ENCODE data around the gene CASP8. TPM values are rescaled to one million over a fixed set of nuclear protein-coding genes. Genes with fewer than 3 reads are reported as not detected.
"Not testable (repeated sequence)": the region's sequence is repeated elsewhere in the genome, so short reads cannot be mapped to it uniquely, and the experiment has no call there.

CASP8 gene
- total and polyA plus RNA-seq, 9 donors: 5.5 to 11.5 (median 8.4) TPM

GRCh38 chr2:201290457-201291148 is 30.3 kb downstream of the CASP8 start:
- WGBS (ENCODE audit: insufficient coverage): 85% methylated on average over 13 of the region's 15 CpGs
- H3K4me1 ChIP-seq (ENCODE audit: control insufficient read depth, insufficient read depth, low read length); H3K27me3 ChIP-seq (ENCODE audit: control insufficient read depth, insufficient read depth, low read length); DNase-seq; H3K36me3 ChIP-seq (ENCODE audit: control insufficient read depth, insufficient read depth, low read length); H3K9me3 ChIP-seq (replicated peaks; ENCODE audit: control insufficient read depth, low read depth, low read length); H3K27ac ChIP-seq (ENCODE audit: low read length); H3K4me3 ChIP-seq (ENCODE audit: low read length): not testable (repeated sequence)

- no peaks in the 10 kb centered on the region for H3K36me3 ChIP-seq (ENCODE audit: control insufficient read depth, insufficient read depth, low read length)
- H3K27me3 ChIP-seq (ENCODE audit: control insufficient read depth, insufficient read depth, low read length): no peaks in the 10 kb centered on the region
- H3K4me1 ChIP-seq (ENCODE audit: control insufficient read depth, insufficient read depth, low read length): no peaks in the 10 kb centered on the region
- no peak overlapping the region for H3K4me3 ChIP-seq (ENCODE audit: low read length)
- DNase-seq: no peak
- 71% methylated on average over 1 of the region's 3 CpGs for WGBS (ENCODE audit: insufficient coverage)
- no peaks in the 10 kb centered on the region for H3K9me3 ChIP-seq (replicated peaks; ENCODE audit: control insufficient read depth, low read depth, low read length)
- H3K27ac ChIP-seq (ENCODE audit: low read length): no peak overlapping the region
Observed at GRCh38 chr2:201298462-201299052, 38.2 kb downstream of the CASP8 start.

GRCh38 chr2:201299929-201300328 is 39.6 kb downstream of the CASP8 start:
- H3K27me3 ChIP-seq (ENCODE audit: control insufficient read depth, insufficient read depth, low read length); H3K4me3 ChIP-seq (ENCODE audit: low read length); H3K27ac ChIP-seq (ENCODE audit: low read length); H3K4me1 ChIP-seq (ENCODE audit: control insufficient read depth, insufficient read depth, low read length); H3K9me3 ChIP-seq (replicated peaks; ENCODE audit: control insufficient read depth, low read depth, low read length); H3K36me3 ChIP-seq (ENCODE audit: control insufficient read depth, insufficient read depth, low read length); DNase-seq: not testable (repeated sequence)
- WGBS (ENCODE audit: insufficient coverage): 97% methylated on average over 5 of the region's 11 CpGs

GRCh38 chr2:201307876-201308275 is 47.5 kb downstream of the CASP8 start:
- Histone ChIP-seq H3K9me3 (replicated peaks; ENCODE audit: control insufficient read depth, low read depth, low read length) (no peaks in the 10 kb centered on the region), H3K27me3 (ENCODE audit: control insufficient read depth, insufficient read depth, low read length) (no peaks in the 10 kb centered on the region), H3K4me1 (ENCODE audit: control insufficient read depth, insufficient read depth, low read length) (no peaks in the 10 kb centered on the region), H3K4me3 (ENCODE audit: low read length) (no peak overlapping the region), H3K27ac (ENCODE audit: low read length) (no peak overlapping the region), H3K36me3 (ENCODE audit: control insufficient read depth, insufficient read depth, low read length) (peaks cover 4% of the 10 kb centered on the region)
- no peak for DNase-seq
- whole genome bisulfite sequencing (ENCODE audit: insufficient coverage): 100% methylated on average over 2 of the region's 3 CpGs

GRCh38 chr2:201308914-201309313 is 48.6 kb downstream of the CASP8 start:
- no peak overlapping the region for H3K27ac ChIP-seq (ENCODE audit: low read length)
- no peaks in the 10 kb centered on the region for H3K9me3 ChIP-seq (replicated peaks; ENCODE audit: control insufficient read depth, low read depth, low read length)
- no peak overlapping the region for H3K4me3 ChIP-seq (ENCODE audit: low read length)
- no CpG with 5 or more reads among the region's 3 CpGs for WGBS (ENCODE audit: insufficient coverage)
- H3K4me1 ChIP-seq (ENCODE audit: control insufficient read depth, insufficient read depth, low read length): no peaks in the 10 kb centered on the region
- H3K36me3 ChIP-seq (ENCODE audit: control insufficient read depth, insufficient read depth, low read length): peaks cover 4% of the 10 kb centered on the region
- H3K27me3 ChIP-seq (ENCODE audit: control insufficient read depth, insufficient read depth, low read length): no peaks in the 10 kb centered on the region
- no peak for DNase-seq

- Histone ChIP-seq H3K4me3 (ENCODE audit: low read length) (no peak overlapping the region), H3K4me1 (ENCODE audit: control insufficient read depth, insufficient read depth, low read length) (no peaks in the 10 kb centered on the region), H3K27me3 (ENCODE audit: control insufficient read depth, insufficient read depth, low read length) (no peaks in the 10 kb centered on the region), H3K36me3 (ENCODE audit: control insufficient read depth, insufficient read depth, low read length) (peaks cover 2% of the 10 kb centered on the region), H3K27ac (ENCODE audit: low read length) (no peak overlapping the region), H3K9me3 (replicated peaks; ENCODE audit: control insufficient read depth, low read depth, low read length) (no peaks in the 10 kb centered on the region)
- DNase-seq: no peak
- 86% methylated on average over 3 of the region's 5 CpGs for WGBS (ENCODE audit: insufficient coverage)
Observed at GRCh38 chr2:201313362-201313761, 53.0 kb downstream of the CASP8 start.

- peaks cover 18% of the 10 kb centered on the region for H3K9me3 ChIP-seq (replicated peaks; ENCODE audit: control insufficient read depth, low read depth, low read length)
- no peaks in the 10 kb centered on the region for H3K27me3 ChIP-seq (ENCODE audit: control insufficient read depth, insufficient read depth, low read length)
- DNase-seq: no peak
- no peak overlapping the region for H3K27ac ChIP-seq (ENCODE audit: low read length)
- H3K4me3 ChIP-seq (ENCODE audit: low read length): no peak overlapping the region
- H3K36me3 ChIP-seq (ENCODE audit: control insufficient read depth, insufficient read depth, low read length): no peaks in the 10 kb centered on the region
- no CpG with 5 or more reads among the region's 2 CpGs for WGBS (ENCODE audit: insufficient coverage)
- no peaks in the 10 kb centered on the region for H3K4me1 ChIP-seq (ENCODE audit: control insufficient read depth, insufficient read depth, low read length)
Observed at GRCh38 chr2:201319511-201319910, 59.2 kb downstream of the CASP8 start.

- Histone ChIP-seq H3K36me3 (ENCODE audit: control insufficient read depth, insufficient read depth, low read length) (no peaks in the 10 kb centered on the region), H3K4me1 (ENCODE audit: control insufficient read depth, insufficient read depth, low read length) (no peaks in the 10 kb centered on the region), H3K4me3 (ENCODE audit: low read length) (no peak overlapping the region), H3K27me3 (ENCODE audit: control insufficient read depth, insufficient read depth, low read length) (no peaks in the 10 kb centered on the region), H3K9me3 (replicated peaks; ENCODE audit: control insufficient read depth, low read depth, low read length) (peaks cover 18% of the 10 kb centered on the region), H3K27ac (ENCODE audit: low read length) (no peak overlapping the region)
- 70% methylated on average over 4 of the region's 4 CpGs for WGBS (ENCODE audit: insufficient coverage)
- no peak for DNase-seq
Observed at GRCh38 chr2:201320257-201320656, 59.9 kb downstream of the CASP8 start.

GRCh38 chr2:201320701-201321100 is 60.4 kb downstream of the CASP8 start:
- Histone ChIP-seq H3K36me3 (ENCODE audit: control insufficient read depth, insufficient read depth, low read length) (no peaks in the 10 kb centered on the region), H3K27me3 (ENCODE audit: control insufficient read depth, insufficient read depth, low read length) (no peaks in the 10 kb centered on the region), H3K9me3 (replicated peaks; ENCODE audit: control insufficient read depth, low read depth, low read length) (peaks cover 18% of the 10 kb centered on the region), H3K27ac (ENCODE audit: low read length) (no peak overlapping the region), H3K4me1 (ENCODE audit: control insufficient read depth, insufficient read depth, low read length) (no peaks in the 10 kb centered on the region), H3K4me3 (ENCODE audit: low read length) (no peak overlapping the region)
- DNase-seq: no peak
- WGBS (ENCODE audit: insufficient coverage): 78% methylated on average over 4 of the region's 4 CpGs

- H3K27me3 ChIP-seq (ENCODE audit: control insufficient read depth, insufficient read depth, low read length): no peaks in the 10 kb centered on the region
- no peak overlapping the region for H3K27ac ChIP-seq (ENCODE audit: low read length)
- H3K4me3 ChIP-seq (ENCODE audit: low read length): no peak overlapping the region
- H3K36me3 ChIP-seq (ENCODE audit: control insufficient read depth, insufficient read depth, low read length): no peaks in the 10 kb centered on the region
- H3K4me1 ChIP-seq (ENCODE audit: control insufficient read depth, insufficient read depth, low read length): no peaks in the 10 kb centered on the region
- peaks cover 21% of the 10 kb centered on the region for H3K9me3 ChIP-seq (replicated peaks; ENCODE audit: control insufficient read depth, low read depth, low read length)
- no peak for DNase-seq
Observed at GRCh38 chr2:201322772-201323171, 62.4 kb downstream of the CASP8 start.
